Measurements from ENCODE around the gene RHOJ. TPM values are rescaled to one million over a fixed set of nuclear protein-coding genes. Genes with fewer than 3 reads are reported as not detected.

Gene RHOJ
- total and polyA plus RNA-seq, 2 donors (not counting 1 experiment from before 2014, with no cell fraction given) = not detected

DNA sequence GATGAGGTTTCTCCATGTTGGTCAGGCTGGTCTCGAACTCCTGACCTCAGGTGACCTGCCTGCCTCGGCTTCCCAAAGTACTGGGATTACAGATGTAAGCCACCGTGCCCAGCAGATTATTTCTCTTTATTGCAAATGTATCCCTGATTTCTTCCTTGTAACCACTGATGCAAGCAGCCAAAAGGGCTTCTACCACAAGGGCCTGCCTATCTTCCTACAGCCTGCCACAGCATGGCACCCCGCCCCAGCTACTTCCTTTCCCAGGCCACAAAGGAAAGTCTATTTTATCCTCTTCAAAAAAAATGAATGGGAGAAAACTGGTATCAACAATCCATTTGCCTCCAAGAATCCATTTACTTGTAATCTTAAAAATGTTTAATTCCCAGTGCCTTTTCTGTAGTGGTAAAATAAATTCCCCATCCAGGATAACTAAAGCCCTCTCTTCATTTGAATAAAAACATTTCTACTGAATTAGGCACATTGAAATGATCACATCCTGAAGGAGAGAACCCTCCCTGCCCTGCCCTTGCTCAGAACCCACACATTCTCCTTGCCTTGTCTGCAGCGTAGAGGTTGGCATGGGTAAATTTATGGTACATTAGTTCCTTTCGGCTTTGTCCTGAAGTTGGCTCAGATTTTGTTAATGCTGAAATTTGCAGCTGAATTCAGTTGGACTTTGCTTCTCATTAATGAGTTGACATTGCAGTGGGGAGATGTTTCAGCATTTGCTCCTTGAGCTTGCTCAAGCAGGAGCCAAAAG, 95.3 kb downstream of the RHOJ start:
- ATAC-seq (ENCODE audit: low read depth) = no peak
- WGBS (ENCODE audit: insufficient coverage) = 58% methylated on average over 4 of the region's 6 CpGs
- DNase-seq = no peak

GRCh38 chr14:63300854-63301253, 96.6 kb downstream of the RHOJ start:
- Histone ChIP-seq H3K4me3 (ENCODE audit: control extremely low read depth in 1 of 5, extremely low read depth in 1 of 5, insufficient read depth in 1 of 5, low read depth in 2 of 5, low read length in 4 of 5) (no peak overlapping the region), H3K79me2 (ENCODE audit: control insufficient read depth, insufficient read depth, low read length) (no peaks in the 10 kb centered on the region), H3K4me1 (ENCODE audit: control insufficient read depth in 2 of 2, insufficient read depth in 2 of 2, low read length in 2 of 2) (no peaks in the 10 kb centered on the region), H2AFZ (ENCODE audit: insufficient read depth, low read depth, low read length, poor library complexity, severe bottlenecking) (no peak overlapping the region), H3K36me3 (replicated peaks in 1 of 2; ENCODE audit: control extremely low read depth in 1 of 2, control insufficient read depth in 1 of 2, extremely low read depth in 1 of 2, insufficient read depth in 2 of 2, low read length in 1 of 2) (no peaks in the 10 kb centered on the region), H3K9me3 (ENCODE audit: control extremely low read depth in 1 of 3, control insufficient read depth in 2 of 3, insufficient read depth in 1 of 3, low read length in 2 of 3) (no peaks in the 10 kb centered on the region), H3K27ac (ENCODE audit: low read length in 2 of 2) (no peak overlapping the region), H4K20me1 (ENCODE audit: control insufficient read depth, insufficient read depth, low read length, poor library complexity, severe bottlenecking) (no peaks in the 10 kb centered on the region), H3K9ac (ENCODE audit: low read length) (no peak overlapping the region), H3K4me2 (replicated peaks; ENCODE audit: low read depth, low read length, poor library complexity, severe bottlenecking) (no peak overlapping the region), H3K27me3 (replicated peaks in 1 of 4; ENCODE audit: control extremely low read depth in 1 of 4, control insufficient read depth in 3 of 4, insufficient read depth in 4 of 4, low read length in 3 of 4) (peaks cover 0 to 8% (median 0%) of the 10 kb centered on the region in 4 experiments)
- Mint-ChIP-seq H3K27ac (no peak overlapping the region), H3K27me3 (peaks cover 6% of the 10 kb centered on the region), H3K9me3 (ENCODE audit: insufficient read depth) (no peaks in the 10 kb centered on the region), H3K4me1 (no peaks in the 10 kb centered on the region), H3K4me3 (no peak overlapping the region)
- no CpG with 5 or more reads among the region's 2 CpGs for WGBS (ENCODE audit: insufficient coverage)
- ATAC-seq (ENCODE audit: low read depth) = no peak
- no peak for DNase-seq
- CTCF ChIA-PET = no interaction called here
- TF ChIP-seq EZH2 (IDR thresholded peaks at IDR 0.05; ENCODE audit: borderline replicate concordance, insufficient read depth, low read depth, low read length, poor library complexity, severe bottlenecking) = no peak
- TF ChIP-seq, protein P1, sequence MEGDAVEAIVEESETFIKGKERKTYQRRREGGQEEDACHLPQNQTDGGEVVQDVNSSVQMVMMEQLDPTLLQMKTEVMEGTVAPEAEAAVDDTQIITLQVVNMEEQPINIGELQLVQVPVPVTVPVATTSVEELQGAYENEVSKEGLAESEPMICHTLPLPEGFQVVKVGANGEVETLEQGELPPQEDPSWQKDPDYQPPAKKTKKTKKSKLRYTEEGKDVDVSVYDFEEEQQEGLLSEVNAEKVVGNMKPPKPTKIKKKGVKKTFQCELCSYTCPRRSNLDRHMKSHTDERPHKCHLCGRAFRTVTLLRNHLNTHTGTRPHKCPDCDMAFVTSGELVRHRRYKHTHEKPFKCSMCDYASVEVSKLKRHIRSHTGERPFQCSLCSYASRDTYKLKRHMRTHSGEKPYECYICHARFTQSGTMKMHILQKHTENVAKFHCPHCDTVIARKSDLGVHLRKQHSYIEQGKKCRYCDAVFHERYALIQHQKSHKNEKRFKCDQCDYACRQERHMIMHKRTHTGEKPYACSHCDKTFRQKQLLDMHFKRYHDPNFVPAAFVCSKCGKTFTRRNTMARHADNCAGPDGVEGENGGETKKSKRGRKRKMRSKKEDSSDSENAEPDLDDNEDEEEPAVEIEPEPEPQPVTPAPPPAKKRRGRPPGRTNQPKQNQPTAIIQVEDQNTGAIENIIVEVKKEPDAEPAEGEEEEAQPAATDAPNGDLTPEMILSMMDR (IDR thresholded peaks at IDR 0.05) = no peak
- intact Hi-C loops (cut with micrococcal nuclease) = no loop called here
- POLR2A ChIA-PET = no interaction called here

More for the DNA sequence above, 95.3 kb downstream of the RHOJ start:
- H3K4me3 Mint-ChIP-seq = no peak overlapping the region
- intact Hi-C loops (cut with micrococcal nuclease) = no loop called here
- Histone ChIP-seq H3K27me3 (replicated peaks in 1 of 4; ENCODE audit: control extremely low read depth in 1 of 4, control insufficient read depth in 3 of 4, insufficient read depth in 4 of 4, low read length in 3 of 4) (peaks cover 0 to 8% (median 0%) of the 10 kb centered on the region in 4 experiments), H4K20me1 (ENCODE audit: control insufficient read depth, insufficient read depth, low read length, poor library complexity, severe bottlenecking) (no peaks in the 10 kb centered on the region), H3K9ac (ENCODE audit: low read length) (no peak overlapping the region), H3K9me3 (ENCODE audit: control extremely low read depth in 1 of 3, control insufficient read depth in 2 of 3, insufficient read depth in 1 of 3, low read length in 2 of 3) (no peaks in the 10 kb centered on the region), H3K4me2 (replicated peaks; ENCODE audit: low read depth, low read length, poor library complexity, severe bottlenecking) (no peak overlapping the region), H3K4me3 (ENCODE audit: control extremely low read depth in 1 of 5, extremely low read depth in 1 of 5, insufficient read depth in 1 of 5, low read depth in 2 of 5, low read length in 4 of 5) (no peak overlapping the region), H3K36me3 (replicated peaks in 1 of 2; ENCODE audit: control extremely low read depth in 1 of 2, control insufficient read depth in 1 of 2, extremely low read depth in 1 of 2, insufficient read depth in 2 of 2, low read length in 1 of 2) (no peaks in the 10 kb centered on the region), H3K4me1 (ENCODE audit: control insufficient read depth in 2 of 2, insufficient read depth in 2 of 2, low read length in 2 of 2) (no peaks in the 10 kb centered on the region), H3K27ac (ENCODE audit: low read length in 2 of 2) (no peak overlapping the region), H2AFZ (ENCODE audit: insufficient read depth, low read depth, low read length, poor library complexity, severe bottlenecking) (no peak overlapping the region), H3K79me2 (ENCODE audit: control insufficient read depth, insufficient read depth, low read length) (no peaks in the 10 kb centered on the region)
- H3K27ac Mint-ChIP-seq = no peak overlapping the region
- CTCF ChIA-PET = interaction anchor here (1.4 kb wide), 1 partner anchor 9 kb away, joined by 7 read pairs; no protein-coding TSS in a partner anchor
- peaks cover 3% of the 10 kb centered on the region for H3K4me1 Mint-ChIP-seq
- TF ChIP-seq, protein P1 (IDR thresholded peaks at IDR 0.05) = no peak
- TF ChIP-seq EZH2 (IDR thresholded peaks at IDR 0.05; ENCODE audit: borderline replicate concordance, insufficient read depth, low read depth, low read length, poor library complexity, severe bottlenecking) = no peak
- H3K9me3 Mint-ChIP-seq (ENCODE audit: insufficient read depth) = no peaks in the 10 kb centered on the region
- POLR2A ChIA-PET = no interaction called here
- H3K27me3 Mint-ChIP-seq = peaks cover 6% of the 10 kb centered on the region
